MM.1S (cell line): ENCODE data around the gene MAGI2.

Experiments used
- EZH2phosphoT487 ChIP-seq: fragments of 300-600 bp; sonication (generic); IDR thresholded peaks from 2 replicates; pipeline ENCODE4 v1.6.1; 2018; ENCODE audit warnings: antibody characterized with exemption, low read length
- TF ChIP-seq, protein P1 (sequence below): fragments of 300-600 bp; sonication (generic); IDR thresholded peaks from 2 replicates; pipeline ENCODE4 v1.5.1; 2016; ENCODE audit warnings: antibody characterized with exemption, low read length, mixed read lengths

DNA sequence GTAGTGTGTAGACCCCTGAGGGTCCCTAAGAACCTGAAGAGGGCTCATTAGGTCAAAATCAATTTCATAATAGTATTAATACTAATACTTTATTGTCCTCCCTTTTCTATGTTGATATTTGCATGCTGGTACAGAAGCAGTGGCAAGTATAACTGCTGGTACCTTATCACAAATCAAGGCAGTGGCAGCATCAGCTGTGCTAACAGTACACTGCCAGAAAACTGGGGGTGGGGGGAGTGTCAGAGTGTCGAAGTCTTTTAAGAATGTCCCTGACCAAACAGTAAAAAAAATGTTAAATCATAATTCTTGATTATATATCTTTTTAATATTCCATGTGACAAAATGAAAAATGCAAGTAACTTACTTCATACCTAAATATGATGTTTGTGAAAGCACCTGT is 716.9 kb downstream of the MAGI2 start:
- TF ChIP-seq, protein P1, sequence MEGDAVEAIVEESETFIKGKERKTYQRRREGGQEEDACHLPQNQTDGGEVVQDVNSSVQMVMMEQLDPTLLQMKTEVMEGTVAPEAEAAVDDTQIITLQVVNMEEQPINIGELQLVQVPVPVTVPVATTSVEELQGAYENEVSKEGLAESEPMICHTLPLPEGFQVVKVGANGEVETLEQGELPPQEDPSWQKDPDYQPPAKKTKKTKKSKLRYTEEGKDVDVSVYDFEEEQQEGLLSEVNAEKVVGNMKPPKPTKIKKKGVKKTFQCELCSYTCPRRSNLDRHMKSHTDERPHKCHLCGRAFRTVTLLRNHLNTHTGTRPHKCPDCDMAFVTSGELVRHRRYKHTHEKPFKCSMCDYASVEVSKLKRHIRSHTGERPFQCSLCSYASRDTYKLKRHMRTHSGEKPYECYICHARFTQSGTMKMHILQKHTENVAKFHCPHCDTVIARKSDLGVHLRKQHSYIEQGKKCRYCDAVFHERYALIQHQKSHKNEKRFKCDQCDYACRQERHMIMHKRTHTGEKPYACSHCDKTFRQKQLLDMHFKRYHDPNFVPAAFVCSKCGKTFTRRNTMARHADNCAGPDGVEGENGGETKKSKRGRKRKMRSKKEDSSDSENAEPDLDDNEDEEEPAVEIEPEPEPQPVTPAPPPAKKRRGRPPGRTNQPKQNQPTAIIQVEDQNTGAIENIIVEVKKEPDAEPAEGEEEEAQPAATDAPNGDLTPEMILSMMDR = no peak
- TF ChIP-seq EZH2phosphoT487 = no peak
